ENCODE results near the gene GGA1.

Gene GGA1

DNA sequence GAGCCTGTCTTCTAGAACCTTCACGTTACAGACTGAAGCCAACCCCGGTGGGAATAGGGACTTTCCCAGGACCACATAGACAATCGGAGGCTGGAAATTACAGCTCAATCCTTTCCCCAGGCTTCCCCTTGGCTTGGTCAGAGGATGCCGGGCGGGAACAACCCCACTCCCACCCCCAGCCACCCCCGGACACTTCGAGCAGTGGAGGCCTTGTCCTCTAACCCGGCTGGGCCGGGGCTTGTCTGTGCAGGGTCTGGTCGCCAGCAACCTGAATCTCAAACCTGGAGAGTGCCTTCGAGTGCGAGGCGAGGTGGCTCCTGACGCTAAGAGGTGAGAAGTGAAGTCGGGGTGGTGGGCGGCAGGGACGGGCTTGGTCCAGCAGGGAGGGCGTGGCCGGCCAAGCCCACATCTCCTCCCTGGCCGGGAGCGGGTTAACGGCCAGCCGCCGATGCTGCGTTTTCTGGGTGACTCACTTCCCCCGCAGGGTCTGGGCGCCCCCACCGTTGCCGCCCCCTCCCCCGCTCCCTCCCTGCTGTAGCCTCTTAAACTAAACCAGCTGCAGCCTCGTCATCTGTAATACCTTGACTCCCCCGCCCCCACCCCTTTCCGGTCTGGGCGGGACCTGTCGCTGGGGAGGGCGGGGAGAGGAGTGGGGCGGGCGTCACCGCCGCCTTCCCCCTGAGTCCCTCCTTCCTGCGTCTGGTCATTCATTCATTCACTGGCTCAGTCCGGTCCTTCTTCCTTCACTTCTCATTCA is 68.3 kb downstream of the GGA1 start:
- DNase-seq = peak; percentile 91

DNA sequence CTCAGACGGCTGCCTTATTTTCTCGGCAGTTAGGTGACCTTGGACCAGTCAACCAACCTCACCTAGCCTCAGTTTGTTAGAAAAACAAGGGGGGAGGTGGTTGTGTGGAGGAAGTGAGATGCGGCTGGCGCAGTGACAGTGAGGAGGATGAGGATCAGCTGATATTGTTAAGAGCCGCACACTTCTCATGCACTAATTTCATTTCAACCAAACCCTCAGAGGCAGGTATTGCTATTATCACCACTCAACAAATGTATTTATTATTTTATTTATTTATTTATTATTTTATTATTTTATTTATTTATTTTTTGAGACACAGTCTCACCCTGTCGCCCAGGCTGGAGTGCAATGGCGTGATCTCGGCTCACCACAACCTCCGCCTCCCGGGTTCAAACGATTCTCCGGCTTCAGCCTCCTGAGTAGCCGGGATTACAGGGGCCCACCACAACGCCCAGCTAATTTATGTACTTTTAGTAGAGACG is 68.9 kb downstream of the GGA1 start:
- no peak for DNase-seq

DNA sequence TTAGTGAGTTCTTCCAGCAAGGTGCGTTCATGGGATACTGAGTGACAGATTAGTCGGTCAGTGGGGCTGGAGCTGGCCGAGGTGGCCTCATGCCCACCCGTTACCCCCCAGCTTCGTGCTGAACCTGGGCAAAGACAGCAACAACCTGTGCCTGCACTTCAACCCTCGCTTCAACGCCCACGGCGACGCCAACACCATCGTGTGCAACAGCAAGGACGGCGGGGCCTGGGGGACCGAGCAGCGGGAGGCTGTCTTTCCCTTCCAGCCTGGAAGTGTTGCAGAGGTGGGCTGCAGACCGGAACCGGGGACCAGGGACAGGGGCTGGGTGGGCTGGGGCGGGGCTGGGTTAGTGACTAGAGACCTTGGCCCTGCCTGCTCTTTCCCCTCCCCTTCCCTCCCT is 69.7 kb downstream of the GGA1 start:
- no peak for DNase-seq

DNA sequence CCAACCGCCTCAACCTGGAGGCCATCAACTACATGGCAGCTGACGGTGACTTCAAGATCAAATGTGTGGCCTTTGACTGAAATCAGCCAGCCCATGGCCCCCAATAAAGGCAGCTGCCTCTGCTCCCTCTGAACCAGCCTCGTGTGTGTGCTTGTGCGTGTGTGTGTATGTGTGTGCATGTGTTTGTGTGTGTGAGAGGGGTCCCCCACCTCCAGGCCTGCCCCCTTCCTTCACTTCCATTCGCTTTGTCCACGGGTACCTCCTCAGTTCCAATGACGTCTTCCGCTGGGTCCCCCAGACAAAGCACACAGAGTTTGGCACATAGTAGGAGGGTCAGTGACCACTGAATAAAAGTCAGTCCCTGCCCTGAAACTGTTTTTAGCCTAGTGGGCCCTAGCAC is 71.0 kb downstream of the GGA1 start:
- DNase-seq = no peak

DNA sequence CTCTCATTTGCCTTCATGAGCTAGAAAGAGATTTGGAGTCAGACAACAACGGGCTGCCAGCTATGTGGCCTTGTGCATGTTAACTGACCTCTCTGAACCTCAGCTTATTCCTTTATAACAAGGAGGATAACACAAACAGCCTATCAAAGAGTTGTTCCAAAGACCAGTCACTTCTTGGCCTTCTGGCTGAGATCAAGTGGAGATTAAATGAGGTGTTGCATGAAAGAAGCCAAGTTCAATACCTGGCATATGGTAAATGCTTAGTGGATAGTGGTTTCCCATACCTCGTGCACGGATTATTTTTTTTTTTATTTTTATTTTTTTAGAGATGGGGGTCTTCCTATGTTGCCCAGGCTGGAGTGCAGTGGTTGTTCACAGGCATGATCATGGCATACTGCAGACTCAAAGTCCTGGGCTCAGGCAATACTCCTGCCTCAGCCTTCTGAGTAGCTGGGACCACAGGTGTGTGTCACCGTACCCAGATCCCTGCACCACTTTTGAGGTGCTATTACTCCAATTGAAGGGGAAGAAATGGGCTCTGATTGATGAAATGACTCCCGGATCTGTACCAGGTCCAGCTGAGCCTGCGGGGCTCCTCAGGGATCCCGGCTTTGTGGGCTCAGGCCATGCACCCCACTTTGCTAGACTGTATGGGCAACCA is 71.7 kb downstream of the GGA1 start:
- DNase-seq = no peak

DNA sequence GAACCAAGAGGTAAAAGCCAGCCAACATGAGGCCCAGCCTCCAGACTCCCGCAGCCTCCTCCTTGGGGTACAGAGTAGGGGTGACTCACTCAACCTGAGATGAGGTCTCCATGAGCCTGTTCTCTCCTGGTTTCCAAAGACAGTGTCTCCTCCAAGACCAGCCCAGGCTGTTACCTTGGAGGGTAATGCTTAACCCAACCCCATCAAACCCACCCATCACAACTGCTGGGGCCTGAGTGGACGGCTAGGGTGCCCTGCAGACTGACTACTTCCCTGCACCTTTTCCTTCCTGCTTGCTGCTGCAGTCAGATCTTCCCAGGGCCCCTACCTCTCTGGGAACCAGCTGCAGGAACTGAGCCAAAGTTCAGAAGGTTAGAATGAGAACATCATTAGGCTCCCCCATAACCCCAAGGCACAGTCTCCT is 72.4 kb downstream of the GGA1 start:
- DNase-seq = no peak

DNA sequence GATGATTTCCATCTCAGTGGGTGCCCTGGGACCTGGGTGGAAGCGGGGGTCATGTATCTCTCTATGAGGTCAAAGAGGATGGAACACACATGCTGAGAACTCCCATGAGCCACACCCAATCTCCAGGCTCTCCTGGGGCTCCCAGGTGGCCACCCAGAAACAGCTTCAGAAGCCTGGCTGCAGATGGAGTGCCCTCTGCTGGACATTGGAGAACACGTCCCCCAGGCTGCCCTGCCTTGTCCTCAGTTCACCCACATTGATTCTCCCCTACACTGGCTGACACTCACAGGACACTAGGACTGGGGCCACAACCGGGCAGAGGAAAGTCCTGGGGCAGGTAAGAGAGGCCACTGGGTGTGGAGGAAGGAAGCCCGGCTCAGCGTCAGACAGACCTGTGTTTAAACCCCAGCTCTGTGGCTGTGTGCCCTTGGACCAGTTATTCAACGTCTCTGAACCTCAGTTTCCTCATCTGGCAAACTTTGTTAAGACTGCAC is 73.0 kb downstream of the GGA1 start:
- peak; percentile 62 for DNase-seq

All from activated CD4-positive, alpha-beta T cell treated with anti-CD3 and anti-CD28 coated beads for 1 hour (primary cell).